ENCODE results near the gene CNTLN. TPM values are rescaled to one million over a fixed set of nuclear protein-coding genes. Genes with fewer than 3 reads are reported as not detected.
"Not testable (repeated sequence)": the region's sequence is repeated elsewhere in the genome, so short reads cannot be mapped to it uniquely, and the experiment has no call there.

Gene CNTLN
- total RNA-seq, 2 donors from 2014 or later: 0.40 to 0.50 TPM

- ATAC-seq (no peak), DNase-seq (no peak)
- no peaks in the 10 kb centered on the region for H3K9me3 ChIP-seq (ENCODE audit: control insufficient read depth, low read length, poor library complexity, severe bottlenecking)
- Mint-ChIP-seq H3K4me1 (peaks cover 3% of the 10 kb centered on the region), H3K36me3 (ENCODE audit: low read depth) (no peaks in the 10 kb centered on the region), H3K4me3 (no peak overlapping the region), H3K27me3 (no peaks in the 10 kb centered on the region), H3K27ac (no peak overlapping the region)
Measured at GRCh38 chr9:17137566-17137965, 2.7 kb downstream of the CNTLN start.

DNA sequence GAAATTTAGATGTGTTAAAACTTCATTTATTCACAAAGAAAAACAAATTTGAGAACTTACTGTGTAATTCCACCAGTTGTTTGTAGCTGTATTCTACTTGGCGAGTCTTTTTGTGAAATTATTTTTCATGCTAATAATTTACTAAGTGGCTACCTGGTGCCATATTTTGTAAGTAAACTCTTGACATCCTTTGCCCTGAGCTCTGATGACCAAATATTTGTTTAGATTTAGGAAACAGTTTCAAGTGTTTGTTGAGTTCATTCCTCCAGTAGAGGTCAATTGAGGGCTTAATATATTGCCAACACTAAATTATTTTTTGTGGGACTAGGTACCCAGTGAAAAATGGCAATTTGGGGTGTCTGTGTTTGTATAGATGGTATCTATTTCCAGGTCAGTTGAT is 3.7 kb downstream of the CNTLN start:
- ATAC-seq (no peak), DNase-seq (no peak)
- peaks cover 3% of the 10 kb centered on the region for H3K4me1 Mint-ChIP-seq
- H3K27ac Mint-ChIP-seq: no peak overlapping the region
- H3K4me3 Mint-ChIP-seq: no peak overlapping the region
- H3K27me3 Mint-ChIP-seq: no peaks in the 10 kb centered on the region
- H3K9me3 ChIP-seq (ENCODE audit: control insufficient read depth, low read length, poor library complexity, severe bottlenecking): no peaks in the 10 kb centered on the region
- H3K36me3 Mint-ChIP-seq (ENCODE audit: low read depth): no peaks in the 10 kb centered on the region

GRCh38 chr9:17140418-17140817 is 5.6 kb downstream of the CNTLN start:
- Mint-ChIP-seq H3K36me3 (ENCODE audit: low read depth) (no peaks in the 10 kb centered on the region), H3K27me3 (no peaks in the 10 kb centered on the region), H3K4me1 (no peaks in the 10 kb centered on the region), H3K4me3 (no peak overlapping the region), H3K27ac (no peak overlapping the region)
- DNase-seq (no peak), ATAC-seq (no peak)
- H3K9me3 ChIP-seq (ENCODE audit: control insufficient read depth, low read length, poor library complexity, severe bottlenecking): no peaks in the 10 kb centered on the region

DNA sequence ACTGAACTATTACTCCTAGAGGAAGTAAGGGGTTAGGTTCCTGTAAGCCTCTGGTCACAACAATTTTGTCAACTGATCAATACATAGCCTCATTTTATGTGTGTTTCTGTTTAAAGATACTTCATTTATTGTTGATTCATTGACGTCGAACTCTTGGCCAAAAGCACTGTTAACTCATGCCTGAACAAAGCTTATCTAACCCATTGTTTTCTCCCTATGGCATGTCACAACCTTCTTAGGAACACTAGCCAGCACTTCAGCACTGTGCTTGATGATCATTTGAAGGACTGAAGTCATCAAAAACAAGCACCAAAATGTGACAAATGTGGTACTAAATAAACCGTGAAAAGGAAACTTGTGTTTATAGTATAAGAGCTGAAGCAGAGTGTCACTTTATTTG is 13.5 kb downstream of the CNTLN start:
- H3K9me3 ChIP-seq (ENCODE audit: control insufficient read depth, low read length, poor library complexity, severe bottlenecking): no peaks in the 10 kb centered on the region
- DNase-seq (no peak), ATAC-seq (no peak)
- Mint-ChIP-seq H3K4me3 (no peak overlapping the region), H3K27ac (no peak overlapping the region), H3K36me3 (ENCODE audit: low read depth) (no peaks in the 10 kb centered on the region), H3K27me3 (no peaks in the 10 kb centered on the region), H3K4me1 (no peaks in the 10 kb centered on the region)

GRCh38 chr9:17159469-17159868 is 24.6 kb downstream of the CNTLN start:
- Mint-ChIP-seq H3K27ac (no peak overlapping the region), H3K4me3 (no peak overlapping the region), H3K27me3 (no peaks in the 10 kb centered on the region), H3K4me1 (no peaks in the 10 kb centered on the region), H3K36me3 (ENCODE audit: low read depth) (no peaks in the 10 kb centered on the region)
- ATAC-seq (no peak), DNase-seq (no peak)
- H3K9me3 ChIP-seq (ENCODE audit: control insufficient read depth, low read length, poor library complexity, severe bottlenecking): no peaks in the 10 kb centered on the region

GRCh38 chr9:17160327-17160726 is 25.5 kb downstream of the CNTLN start:
- DNase-seq: no peak
- no peak overlapping the region for H3K27ac Mint-ChIP-seq
- no peak for ATAC-seq
- H3K27me3 Mint-ChIP-seq: no peaks in the 10 kb centered on the region
- H3K4me3 Mint-ChIP-seq: no peak overlapping the region
- H3K36me3 Mint-ChIP-seq (ENCODE audit: low read depth): no peaks in the 10 kb centered on the region
- H3K9me3 ChIP-seq (ENCODE audit: control insufficient read depth, low read length, poor library complexity, severe bottlenecking): no peaks in the 10 kb centered on the region
- no peaks in the 10 kb centered on the region for H3K4me1 Mint-ChIP-seq

DNA sequence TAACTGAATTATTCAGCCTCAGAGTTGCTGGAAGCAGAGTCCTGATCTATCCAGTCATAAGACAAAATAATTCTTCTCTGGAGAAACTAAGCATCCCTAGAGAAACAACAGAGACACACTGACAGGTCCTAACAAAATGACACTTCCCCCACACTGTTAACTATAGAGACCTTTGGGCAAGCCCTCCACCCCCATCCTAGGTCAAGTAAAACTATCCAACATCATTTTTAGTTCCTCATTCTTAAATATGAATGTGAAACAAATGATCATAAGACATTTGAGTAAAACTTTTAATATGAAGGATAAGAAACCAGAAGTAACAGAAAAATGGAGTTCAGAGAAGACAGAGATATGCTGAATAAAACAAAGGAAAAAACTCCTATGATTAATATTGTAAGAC is 30.9 kb downstream of the CNTLN start:
- H3K27ac Mint-ChIP-seq: no peak overlapping the region
- H3K27me3 Mint-ChIP-seq: no peaks in the 10 kb centered on the region
- H3K4me3 Mint-ChIP-seq: no peak overlapping the region
- H3K36me3 Mint-ChIP-seq (ENCODE audit: low read depth): no peaks in the 10 kb centered on the region
- no peak for DNase-seq
- H3K9me3 ChIP-seq (ENCODE audit: control insufficient read depth, low read length, poor library complexity, severe bottlenecking): no peaks in the 10 kb centered on the region
- no peaks in the 10 kb centered on the region for H3K4me1 Mint-ChIP-seq
- no peak for ATAC-seq

DNA sequence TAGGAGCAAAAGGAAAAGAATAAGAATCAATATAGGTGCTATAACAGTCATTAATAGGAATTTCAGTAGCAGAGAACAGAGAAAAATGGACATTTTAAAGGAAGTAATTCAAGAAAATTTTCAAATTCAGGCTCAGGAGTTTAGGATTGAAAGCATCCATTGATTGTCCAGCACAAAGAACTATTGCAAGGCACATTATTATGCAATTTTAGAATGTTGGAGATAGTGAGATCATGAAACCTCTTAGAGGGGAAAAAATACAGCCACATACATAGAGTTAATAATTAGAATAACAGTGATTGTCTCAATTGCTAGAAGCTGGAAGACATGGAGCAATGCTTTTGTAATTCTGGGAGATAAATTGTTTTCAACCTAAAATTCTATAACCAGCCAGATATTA is 31.5 kb downstream of the CNTLN start:
- ATAC-seq (no peak), DNase-seq (no peak)
- Mint-ChIP-seq H3K4me3 (no peak overlapping the region), H3K27me3 (no peaks in the 10 kb centered on the region), H3K27ac (no peak overlapping the region), H3K36me3 (ENCODE audit: low read depth) (no peaks in the 10 kb centered on the region), H3K4me1 (no peaks in the 10 kb centered on the region)
- H3K9me3 ChIP-seq (ENCODE audit: control insufficient read depth, low read length, poor library complexity, severe bottlenecking): no peaks in the 10 kb centered on the region

GRCh38 chr9:17171309-17172094 is 36.7 kb downstream of the CNTLN start:
- no peaks in the 10 kb centered on the region for H3K4me1 Mint-ChIP-seq
- no peak overlapping the region for H3K4me3 Mint-ChIP-seq
- no peaks in the 10 kb centered on the region for H3K9me3 ChIP-seq (ENCODE audit: control insufficient read depth, low read length, poor library complexity, severe bottlenecking)
- ATAC-seq (no peak), DNase-seq (no peak)
- no peaks in the 10 kb centered on the region for H3K36me3 Mint-ChIP-seq (ENCODE audit: low read depth)
- no peak overlapping the region for H3K27ac Mint-ChIP-seq
- no peaks in the 10 kb centered on the region for H3K27me3 Mint-ChIP-seq

- not testable (repeated sequence) for H3K4me3 Mint-ChIP-seq; H3K36me3 Mint-ChIP-seq (ENCODE audit: low read depth); H3K27ac Mint-ChIP-seq; ATAC-seq; H3K4me1 Mint-ChIP-seq; DNase-seq; H3K27me3 Mint-ChIP-seq; H3K9me3 ChIP-seq (ENCODE audit: control insufficient read depth, low read length, poor library complexity, severe bottlenecking)
Measured at GRCh38 chr9:17177496-17177895, 42.7 kb downstream of the CNTLN start.

DNA sequence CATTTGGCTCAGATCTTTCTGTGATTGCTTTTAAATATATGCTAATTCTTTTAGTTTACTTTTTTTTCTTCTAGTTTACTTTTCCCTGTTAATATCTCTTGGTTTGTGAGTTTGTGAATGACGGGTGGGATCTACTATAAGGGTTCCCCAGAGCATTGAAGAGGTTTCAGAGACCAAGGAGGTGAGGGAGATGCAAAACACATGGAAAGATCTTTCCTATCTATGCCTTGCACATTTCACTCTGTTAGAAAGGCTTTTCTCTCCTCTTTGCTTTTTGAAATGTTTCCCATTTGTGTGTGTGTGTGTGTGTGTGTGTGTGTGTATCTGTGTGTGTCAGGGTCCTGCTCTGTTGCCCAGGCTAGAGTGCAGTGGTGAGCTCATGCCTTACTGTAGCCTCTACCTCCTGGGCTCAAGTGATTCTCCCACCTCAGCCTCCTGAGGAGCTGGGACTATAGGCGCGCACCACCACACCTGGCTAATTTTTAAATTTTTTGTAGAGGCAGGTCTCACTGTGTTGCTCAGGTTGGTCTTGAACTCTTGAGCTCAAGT is 50.7 kb downstream of the CNTLN start:
- H3K4me1 Mint-ChIP-seq: no peaks in the 10 kb centered on the region
- DNase-seq (no peak), ATAC-seq (no peak)
- H3K9me3 ChIP-seq (ENCODE audit: control insufficient read depth, low read length, poor library complexity, severe bottlenecking): no peaks in the 10 kb centered on the region
- H3K4me3 Mint-ChIP-seq: no peak overlapping the region
- H3K27ac Mint-ChIP-seq: no peak overlapping the region
- H3K36me3 Mint-ChIP-seq (ENCODE audit: low read depth): no peaks in the 10 kb centered on the region
- no peaks in the 10 kb centered on the region for H3K27me3 Mint-ChIP-seq

DNA sequence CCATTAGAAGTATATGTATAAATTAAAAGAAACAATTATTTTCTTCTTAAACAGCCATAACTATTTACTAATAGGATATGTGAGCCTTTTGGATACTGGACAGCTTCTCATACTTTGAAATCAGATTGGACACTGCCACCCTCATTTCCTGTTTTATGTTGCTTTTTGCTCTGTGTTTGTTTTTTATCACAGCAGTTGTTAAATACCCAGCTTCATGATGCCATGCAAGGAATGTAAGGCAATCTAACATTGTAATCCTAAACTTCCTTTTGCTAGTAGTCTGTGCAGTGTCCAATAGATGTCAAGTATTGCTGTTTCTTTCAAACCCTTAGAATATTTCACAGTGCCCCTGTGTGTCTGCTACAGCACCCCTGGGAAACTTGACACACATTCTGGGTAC is 56.2 kb downstream of the CNTLN start:
- no peak overlapping the region for H3K4me3 Mint-ChIP-seq
- no peak for DNase-seq
- ATAC-seq: no peak
- no peaks in the 10 kb centered on the region for H3K9me3 ChIP-seq (ENCODE audit: control insufficient read depth, low read length, poor library complexity, severe bottlenecking)
- no peaks in the 10 kb centered on the region for H3K4me1 Mint-ChIP-seq
- no peaks in the 10 kb centered on the region for H3K27me3 Mint-ChIP-seq
- no peaks in the 10 kb centered on the region for H3K36me3 Mint-ChIP-seq (ENCODE audit: low read depth)
- no peak overlapping the region for H3K27ac Mint-ChIP-seq

DNA sequence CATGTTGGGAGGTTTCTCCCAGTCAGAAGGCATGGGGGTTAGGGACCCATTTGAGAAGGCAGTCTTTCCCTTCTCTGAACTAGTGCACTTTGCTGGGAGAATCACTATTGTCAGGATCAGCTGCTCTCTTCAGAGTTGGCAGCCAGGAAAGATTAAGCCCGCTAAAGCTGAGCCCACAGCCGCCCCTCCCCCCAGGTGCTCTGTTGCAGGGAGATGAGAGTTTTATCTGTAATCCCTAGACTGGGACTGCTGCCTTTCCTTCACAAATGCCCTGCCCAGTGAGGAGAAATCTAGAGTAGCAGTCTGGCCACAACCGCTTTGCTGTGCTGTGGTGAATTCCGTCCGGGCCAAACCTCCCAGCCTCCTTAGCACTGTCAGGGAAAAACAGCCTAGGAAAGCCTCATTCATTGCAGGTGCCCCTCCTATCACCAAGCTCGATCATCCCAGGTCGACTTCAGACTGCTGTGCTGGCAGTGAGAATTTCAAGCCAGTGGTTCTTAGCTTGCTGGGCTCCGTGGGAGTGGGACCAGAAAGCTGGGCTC is 69.8 kb downstream of the CNTLN start:
- H3K9me3 ChIP-seq (ENCODE audit: control insufficient read depth, low read length, poor library complexity, severe bottlenecking): no peaks in the 10 kb centered on the region
- H3K4me1 Mint-ChIP-seq: no peaks in the 10 kb centered on the region
- no peak overlapping the region for H3K4me3 Mint-ChIP-seq
- no peak overlapping the region for H3K27ac Mint-ChIP-seq
- DNase-seq (no peak), ATAC-seq (no peak)
- H3K27me3 Mint-ChIP-seq: no peaks in the 10 kb centered on the region
- H3K36me3 Mint-ChIP-seq (ENCODE audit: low read depth): no peaks in the 10 kb centered on the region

GRCh38 chr9:17216011-17216410 is 81.2 kb downstream of the CNTLN start:
- Mint-ChIP-seq H3K27ac (no peak overlapping the region), H3K4me1 (no peaks in the 10 kb centered on the region), H3K36me3 (ENCODE audit: low read depth) (no peaks in the 10 kb centered on the region), H3K4me3 (no peak overlapping the region), H3K27me3 (no peaks in the 10 kb centered on the region)
- no peaks in the 10 kb centered on the region for H3K9me3 ChIP-seq (ENCODE audit: control insufficient read depth, low read length, poor library complexity, severe bottlenecking)
- ATAC-seq (no peak), DNase-seq (no peak)

Measured in T-helper 17 cell (primary cell).